SK-N-SH (cell line): Measurements from ENCODE around the gene LRRC8C. TPM values are rescaled to one million over a fixed set of nuclear protein-coding genes. Genes with fewer than 3 reads are reported as not detected.

Experiments used
- CTCF ChIA-PET: fragments of 300-600, 350-600 bp; formaldehyde crosslinking; extraction: SDS; loops from one replicate; lab custom pipeline; 2021; lab: Yijun Ruan, JAX
- POLR2A ChIA-PET: fragments of 350-600 bp; sonication (Branson Sonifier 250); formaldehyde crosslinking; extraction: SDS; loops from one replicate; lab custom pipeline; 2020; ENCODE audit warnings: antibody characterized with exemption, inconsistent platforms; lab: Yijun Ruan, JAX
- DNase-seq: peaks from one replicate; pipeline ENCODE4 v3.0.0; 2012
- H2AFZ ChIP-seq: fragments of 200-600 bp; sonication (generic); 2 replicates; pipeline ENCODE4 v1.8.1; 2016; ENCODE audit warnings: antibody characterized with exemption, mild to moderate bottlenecking, low read depth
- H3F3A ChIP-seq: fragments of 200-600 bp; sonication (generic); replicated peaks from 2 replicates; pipeline ENCODE3; 2016; ENCODE audit warnings: antibody characterized with exemption, mild to moderate bottlenecking; ENCODE audit not compliant: insufficient read depth
- H3K27ac ChIP-seq, 2 experiments: fragments of 200-500 bp in 1 of 2; fragments of 200-600 bp in 1 of 2; sonication (Bioruptor generic) in 1 of 2; sonication (generic), shearing (Covaris generic) in 1 of 2; 2 replicates each; pipeline versions ENCODE4 v1.5.1 to v1.6.1; 2014 to 2016; ENCODE audit warnings: low read depth in 2 of 2, inconsistent platforms in 1 of 2, low read length in 1 of 2, mild to moderate bottlenecking in 1 of 2, mixed read lengths in 1 of 2
- H3K27me3 ChIP-seq: fragments of 200-600 bp; sonication (generic), shearing (Covaris generic); 2 replicates; pipeline ENCODE4 v1.6.1; 2016; ENCODE audit warnings: mixed run types; ENCODE audit not compliant: insufficient read depth
- H3K36me3 ChIP-seq, 2 experiments: fragments of 200-500 bp in 1 of 2; fragments of 200-600 bp in 1 of 2; sonication (Bioruptor generic) in 1 of 2; sonication (generic) in 1 of 2; replicated peaks in 1 of 2; 2 replicates each; pipeline versions ENCODE3 to v1.5.1; 2014 to 2016; ENCODE audit warnings: low read length in 1 of 2, mild to moderate bottlenecking in 1 of 2; ENCODE audit not compliant: insufficient read depth in 2 of 2, control insufficient read depth in 1 of 2
- H3K4me1 ChIP-seq, 2 experiments: fragments of 200-500 bp in 1 of 2; fragments of 200-600 bp in 1 of 2; sonication (Bioruptor generic) in 1 of 2; sonication (generic), shearing (Covaris generic) in 1 of 2; 2 replicates each; pipeline versions ENCODE4 v1.5.1 to v1.6.1; 2014 to 2016; ENCODE audit warnings: low read depth in 1 of 2, low read length in 1 of 2, mixed run types in 1 of 2; ENCODE audit not compliant: insufficient read depth in 2 of 2, control insufficient read depth in 1 of 2
- H3K4me2 ChIP-seq: fragments of 200-600 bp; sonication (generic), shearing (Covaris generic); 2 replicates; pipeline ENCODE4 v1.6.1; 2017; ENCODE audit warnings: mixed run types
- H3K4me3 ChIP-seq, 2 experiments: fragments of 200-500 bp in 1 of 2; fragments of 200-600 bp in 1 of 2; sonication (Bioruptor generic) in 1 of 2; sonication (generic), shearing (Covaris generic) in 1 of 2; 2 replicates each; pipeline versions ENCODE4 v1.5.1 to v1.8.1; 2014 to 2016; ENCODE audit warnings: low read depth in 2 of 2, inconsistent platforms in 1 of 2, low read length in 1 of 2, mild to moderate bottlenecking in 1 of 2, mixed read lengths in 1 of 2, moderate library complexity in 1 of 2
- H3K79me2 ChIP-seq: fragments of 200-600 bp; sonication (generic); 2 replicates; pipeline ENCODE4 v1.8.1; 2017; ENCODE audit warnings: mild to moderate bottlenecking; ENCODE audit not compliant: insufficient read depth
- H3K9ac ChIP-seq: fragments of 200-600 bp; sonication (generic); 2 replicates; pipeline ENCODE4 v1.6.1; 2017; ENCODE audit warnings: mixed run types
- H3K9me2 ChIP-seq: fragments of 200-600 bp; sonication (generic); 2 replicates; pipeline ENCODE4 v1.6.1; 2017; ENCODE audit warnings: mixed run types
- H3K9me3 ChIP-seq: fragments of 200-600 bp; sonication (generic); 2 replicates; pipeline ENCODE4 v1.6.1; 2017; ENCODE audit warnings: mixed run types, mild to moderate bottlenecking, moderate library complexity
- H4K20me1 ChIP-seq: fragments of 200-600 bp; sonication (generic); 2 replicates; pipeline ENCODE4 v1.6.1; 2017; ENCODE audit warnings: mild to moderate bottlenecking, mixed run types; ENCODE audit not compliant: insufficient read depth
- ELF1 ChIP-seq: IDR thresholded peaks from 2 replicates; pipeline ENCODE4 v1.4.0; 2012
- EP300 ChIP-seq, 2 experiments: IDR thresholded peaks; 2 replicates each; pipeline versions ENCODE4 v1.4.0 to v1.6.1; 2012; ENCODE audit warnings: borderline replicate concordance in 1 of 2, low read depth in 1 of 2, low read length in 1 of 2
- FOSL2 ChIP-seq: IDR thresholded peaks from 2 replicates; pipeline ENCODE4 v1.4.0; 2012; ENCODE audit warnings: low read depth, mild to moderate bottlenecking, moderate library complexity, borderline replicate concordance
- FOXM1 ChIP-seq: IDR thresholded peaks from 2 replicates; pipeline ENCODE4 v1.4.0; 2012; ENCODE audit warnings: low read depth, mild to moderate bottlenecking
- GABPA ChIP-seq: IDR thresholded peaks from 2 replicates; pipeline ENCODE4 v1.4.0; 2012; ENCODE audit warnings: low read depth, mild to moderate bottlenecking
- GATA2 ChIP-seq: sonication (generic); formaldehyde crosslinking; IDR thresholded peaks from 2 replicates; pipeline ENCODE4 v1.5.0; 2020; ENCODE audit warnings: mild to moderate bottlenecking, missing genetic modification reagents
- MAX ChIP-seq: IDR thresholded peaks from 2 replicates; pipeline ENCODE4 v1.4.0; 2012; ENCODE audit warnings: low read depth
- MXI1 ChIP-seq: IDR thresholded peaks from 2 replicates; pipeline ENCODE4 v1.6.1; 2012; ENCODE audit warnings: mild to moderate bottlenecking, low read depth, low read length, improper control_type of control experiment
- POLR2AphosphoS5 ChIP-seq: IDR thresholded peaks from 2 replicates; pipeline ENCODE4 v1.6.1; 2012; ENCODE audit warnings: low read depth, low read length
- RAD21 ChIP-seq: IDR thresholded peaks from 2 replicates; pipeline ENCODE4 v1.6.1; 2012; ENCODE audit warnings: mild to moderate bottlenecking, low read length
- RCOR1 ChIP-seq: fragments of 150-350 bp; IDR thresholded peaks from 2 replicates; pipeline ENCODE4 v1.6.1; 2017; ENCODE audit warnings: antibody characterized with exemption, low read length
- REST ChIP-seq: IDR thresholded peaks from 2 replicates; pipeline ENCODE4 v1.6.1; 2012; ENCODE audit warnings: mild to moderate bottlenecking, low read depth, low read length, moderate library complexity
- RFX5 ChIP-seq: IDR thresholded peaks from 2 replicates; pipeline ENCODE4 v1.6.1; 2012; ENCODE audit warnings: mild to moderate bottlenecking, improper control_type of control experiment, low read length
- RXRA ChIP-seq: IDR thresholded peaks from 2 replicates; pipeline ENCODE4 v1.4.0; 2012; ENCODE audit warnings: low read depth, mild to moderate bottlenecking, borderline replicate concordance
- TAF1 ChIP-seq: IDR thresholded peaks from 2 replicates; pipeline ENCODE4 v1.6.1; 2012; ENCODE audit warnings: low read depth, mild to moderate bottlenecking, low read length, moderate library complexity, borderline replicate concordance
- TCF12 ChIP-seq: IDR thresholded peaks from 2 replicates; pipeline ENCODE4 v1.4.0; 2012
- TEAD4 ChIP-seq: IDR thresholded peaks from 2 replicates; pipeline ENCODE4 v1.4.0; 2012; ENCODE audit warnings: mild to moderate bottlenecking, borderline replicate concordance; ENCODE audit not compliant: insufficient read depth
- USF1 ChIP-seq: IDR thresholded peaks from 2 replicates; pipeline ENCODE4 v1.4.0; 2012; ENCODE audit warnings: low read depth, borderline replicate concordance
- USF2 ChIP-seq: fragments of 150-350 bp; IDR thresholded peaks from 2 replicates; pipeline ENCODE4 v1.6.1; 2017; ENCODE audit warnings: antibody characterized with exemption, low read length, low read depth, borderline replicate concordance
- YY1 ChIP-seq: IDR thresholded peaks from 2 replicates; pipeline ENCODE4 v1.4.0; 2012; ENCODE audit warnings: low read depth, mild to moderate bottlenecking
- WGBS: methylation state at CpG from one replicate; pipeline ENCODE4 v1.1.6; 2017; ENCODE audit warnings: low lambda C conversion rate; 5-methylcytosine and 5-hydroxymethylcytosine counted together
- polyA plus RNA-seq, 3 experiments: library from polyadenylated mRNA; depleted of rRNA; stranded (reverse); fragments of >200 nt; gene quantifications; 2 replicates each; pipeline ENCODE4 v1.2.3, GENCODE V29; 2012

The LRRC8C gene
- polyA plus RNA-seq, 1 of the 3 experiments (the other 2 are of a cell fraction) = 4.2 TPM

- H3K4me3 ChIP-seq = no peak overlapping the region
- no peaks in the 10 kb centered on the region for H3K9me3 ChIP-seq
- H3F3A ChIP-seq = no peaks in the 10 kb centered on the region
- CTCF ChIA-PET = no interaction called here
- TF ChIP-seq REST (no peak), RXRA (no peak), TCF12 (no peak)
- TF ChIP-seq, all 33 proteins: peak for 0
- Histone ChIP-seq H3K27me3 (no peaks in the 10 kb centered on the region), H4K20me1 (no peaks in the 10 kb centered on the region), H3K4me2 (no peak overlapping the region), H3K9me2 (no peaks in the 10 kb centered on the region), H2AFZ (no peak overlapping the region), H3K9ac (no peak overlapping the region), H3K79me2 (peaks cover 38% of the 10 kb centered on the region), H3K4me1 (no peaks in the 10 kb centered on the region; a peak in 1 of 4 replicates), H3K27ac (no peak overlapping the region), H3K36me3 (no peaks in the 10 kb centered on the region)
- no peak for DNase-seq
- POLR2A ChIA-PET = no interaction called here
- WGBS = 100% methylated on average over 2 of the region's 2 CpGs
Measured at GRCh38 chr1:89652373-89652772, 19.5 kb downstream of the LRRC8C start.

GRCh38 chr1:89657886-89658285 is 25.0 kb downstream of the LRRC8C start:
- H3K9ac ChIP-seq = no peak overlapping the region
- H3K27me3 ChIP-seq = no peaks in the 10 kb centered on the region
- H3K9me3 ChIP-seq = no peaks in the 10 kb centered on the region
- no peaks in the 10 kb centered on the region for H3K36me3 ChIP-seq
- H3F3A ChIP-seq = no peaks in the 10 kb centered on the region
- no peaks in the 10 kb centered on the region for H4K20me1 ChIP-seq
- no peak overlapping the region for H3K4me2 ChIP-seq
- H3K4me1 ChIP-seq = no peaks in the 10 kb centered on the region
- CTCF ChIA-PET = interaction anchor here (1.0 kb wide), 1 partner anchor 18 kb away, joined by 4 read pairs; no protein-coding TSS in a partner anchor
- no peak overlapping the region for H2AFZ ChIP-seq
- 88% methylated on average over 3 of the region's 3 CpGs for WGBS
- no peak overlapping the region for H3K4me3 ChIP-seq
- POLR2A ChIA-PET = no interaction called here
- no peaks in the 10 kb centered on the region for H3K9me2 ChIP-seq
- H3K79me2 ChIP-seq = peaks cover 52% of the 10 kb centered on the region
- DNase-seq = no peak
- TF ChIP-seq USF2 (no peak), USF1 (no peak), YY1 (no peak), TEAD4 (no peak), MXI1 (no peak), RCOR1 (no peak), TCF12 (no peak), RAD21 (no peak), GABPA (no peak), RFX5 (no peak), GATA2 (CRISPR knock-in tag) (no peak), FOXM1 (no peak), ELF1 (no peak), TAF1 (no peak), FOSL2 (no peak), REST (no peak), MAX (no peak), POLR2AphosphoS5 (no peak), EP300 (IDR thresholded peaks at IDR 0.05; ENCODE audit: borderline replicate concordance in 1 of 2, low read depth in 1 of 2, low read length in 1 of 2) (no peak)
- H3K27ac ChIP-seq = no peak overlapping the region
